Measurements from ENCODE around the gene SPRY4. TPM values are rescaled to one million over a fixed set of nuclear protein-coding genes. Genes with fewer than 3 reads are reported as not detected.

SPRY4 gene
- total and polyA plus RNA-seq, 2 experiments from 2014 or later: 8.5 to 12.8 TPM

DNA sequence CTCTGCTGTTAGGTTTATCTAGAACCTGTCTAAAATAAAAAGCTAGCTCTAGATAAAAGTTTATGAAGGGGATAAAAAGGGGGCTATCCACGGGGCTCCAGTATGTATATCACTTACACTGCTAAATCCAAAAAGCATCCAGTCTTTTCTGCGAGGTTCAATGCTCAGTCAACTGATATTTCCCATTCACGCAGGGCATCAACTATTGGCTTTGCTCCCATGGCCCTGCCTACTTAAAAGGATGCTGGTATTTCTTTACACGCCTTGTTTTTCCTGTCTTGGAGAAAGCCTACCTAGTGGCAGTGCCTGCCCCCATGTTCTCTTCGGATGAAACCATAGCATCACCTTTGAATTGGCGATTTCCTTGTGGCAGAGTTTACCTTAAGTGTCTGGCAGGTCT is 8.1 kb downstream of the SPRY4 start:
- H3K9ac ChIP-seq: no peak overlapping the region

DNA sequence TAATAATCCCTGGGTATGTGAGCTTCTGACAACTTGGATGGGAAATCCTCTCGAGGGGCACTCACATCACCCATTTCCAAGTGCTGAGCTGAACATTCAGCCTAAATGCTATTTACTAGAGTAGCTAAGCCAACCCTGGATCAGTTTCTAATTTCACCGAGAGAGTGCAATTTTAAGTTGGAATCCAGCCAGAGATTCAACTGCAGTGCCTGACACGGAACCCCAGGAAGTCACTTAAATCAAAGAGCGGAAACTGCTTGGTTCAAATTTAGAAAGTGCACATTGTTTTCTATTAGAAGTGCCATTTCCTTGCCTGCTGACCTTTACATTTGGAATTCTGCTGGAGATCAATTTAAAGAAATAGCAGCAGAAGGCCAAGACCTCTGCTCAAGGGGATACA is 8.8 kb downstream of the SPRY4 start:
- Histone ChIP-seq H3F3A (ENCODE audit: insufficient read depth) (peaks cover 47% of the 10 kb centered on the region), H4K20me1 (ENCODE audit: insufficient read depth) (peaks cover 7% of the 10 kb centered on the region; the same call in 1 of the 2 replicates), H3K4me1 (ENCODE audit: insufficient read depth) (peaks cover 52% of the 10 kb centered on the region), H3K9ac (no peak overlapping the region), H3K9me3 (ENCODE audit: low read depth) (no peaks in the 10 kb centered on the region), H3K4me2 (ENCODE audit: unreplicated experiment) (peak overlapping the region; percentile 32), H3K36me3 (ENCODE audit: low read depth) (peaks cover 15% of the 10 kb centered on the region; the same call in 1 of the 2 replicates), H3K27ac (no peak overlapping the region), H3K9me2 (ENCODE audit: insufficient read depth) (no peaks in the 10 kb centered on the region), H2AFZ (no peak overlapping the region), H3K27me3 (replicated peaks; ENCODE audit: insufficient read depth) (no peaks in the 10 kb centered on the region), H3K79me2 (ENCODE audit: insufficient read depth) (peaks cover 100% of the 10 kb centered on the region), H3K4me3 (no peak overlapping the region)
- WGBS, 2 experiments (ENCODE audit: low coverage in 1 of 2, low lambda C conversion rate in 2 of 2, missing lambda C conversion rate in 2 of 2): 33 to 34% methylated on average over 4 of the region's 4 CpGs
- no peak for TF ChIP-seq EZH2phosphoT487 (IDR thresholded peaks at IDR 0.05; ENCODE audit: insufficient read depth, low read depth)
- TF ChIP-seq EZH2 (IDR thresholded peaks at IDR 0.05; ENCODE audit: insufficient read depth, poor library complexity, severe bottlenecking): no peak
- in situ Hi-C loops (cut with MboI): no loop called here
- DNase-seq: peak; percentile 62

More for the DNA sequence above, 8.1 kb downstream of the SPRY4 start:
- Histone ChIP-seq H3K79me2 (ENCODE audit: insufficient read depth) (peaks cover 100% of the 10 kb centered on the region), H2AFZ (no peak overlapping the region), H3K9me2 (ENCODE audit: insufficient read depth) (no peaks in the 10 kb centered on the region), H3K4me3 (no peak overlapping the region), H3K4me2 (ENCODE audit: unreplicated experiment) (no peak overlapping the region), H3K4me1 (ENCODE audit: insufficient read depth) (peaks cover 59% of the 10 kb centered on the region), H3K9me3 (ENCODE audit: low read depth) (no peaks in the 10 kb centered on the region), H3K27me3 (replicated peaks; ENCODE audit: insufficient read depth) (no peaks in the 10 kb centered on the region), H3K36me3 (ENCODE audit: low read depth) (peaks cover 8% of the 10 kb centered on the region; the same call in 1 of the 2 replicates), H4K20me1 (ENCODE audit: insufficient read depth) (peaks cover 7% of the 10 kb centered on the region; the same call in 1 of the 2 replicates), H3K27ac (peak overlapping the region; percentile 22; the same call in 1 of the 2 replicates), H3F3A (ENCODE audit: insufficient read depth) (peaks cover 51% of the 10 kb centered on the region)
- DNase-seq: no peak
- TF ChIP-seq EZH2phosphoT487 (IDR thresholded peaks at IDR 0.05; ENCODE audit: insufficient read depth, low read depth): no peak
- no peak for TF ChIP-seq EZH2 (IDR thresholded peaks at IDR 0.05; ENCODE audit: insufficient read depth, poor library complexity, severe bottlenecking)
- WGBS, 2 experiments (ENCODE audit: low coverage in 1 of 2, low lambda C conversion rate in 2 of 2, missing lambda C conversion rate in 2 of 2): 96 to 99% methylated on average over 6 of the region's 6 CpGs
- in situ Hi-C loops (cut with MboI): no loop called here

DNA sequence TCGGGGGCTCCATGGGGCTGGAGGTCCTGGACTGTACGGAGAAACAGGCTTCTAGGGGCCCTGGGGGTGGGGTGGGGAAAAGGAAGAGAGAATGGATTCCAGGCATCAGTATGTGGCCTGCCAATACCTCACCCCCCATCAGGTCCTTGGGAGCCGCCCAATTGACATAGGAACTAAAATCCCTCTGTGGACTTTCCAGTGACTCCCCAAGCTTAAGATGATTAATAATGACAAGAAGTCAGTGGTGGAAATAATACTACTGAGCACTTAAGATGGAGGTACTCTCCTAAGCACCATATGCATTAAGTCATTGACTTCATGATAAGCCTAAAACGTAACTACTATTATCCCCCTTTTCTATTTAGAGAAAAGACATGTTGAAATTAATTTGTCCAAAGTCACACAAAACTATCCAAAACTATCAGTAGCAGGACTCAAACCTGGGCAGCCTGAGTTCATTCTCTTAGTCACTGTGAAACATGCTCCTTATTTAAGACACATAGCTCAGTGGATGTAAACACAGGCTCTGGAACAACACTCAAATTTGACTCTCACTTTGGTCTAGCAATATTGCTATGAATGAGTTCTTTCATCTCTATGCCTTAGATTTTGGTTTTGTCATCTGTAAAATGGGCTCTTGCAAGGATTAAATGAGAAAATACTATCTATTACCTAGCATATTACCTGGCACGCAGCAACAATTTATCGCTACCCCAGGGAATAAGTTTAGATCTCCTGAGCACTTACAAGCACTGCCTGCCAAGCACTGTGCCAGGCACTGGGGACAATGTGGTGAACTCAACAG is 9.5 kb downstream of the SPRY4 start:
- Histone ChIP-seq H3K4me2 (ENCODE audit: unreplicated experiment) (peak overlapping the region; percentile 17), H3K4me1 (ENCODE audit: insufficient read depth) (peaks cover 45% of the 10 kb centered on the region), H3K36me3 (ENCODE audit: low read depth) (peaks cover 18% of the 10 kb centered on the region; the same call in 1 of the 2 replicates), H3F3A (ENCODE audit: insufficient read depth) (peaks cover 47% of the 10 kb centered on the region), H3K9me2 (ENCODE audit: insufficient read depth) (no peaks in the 10 kb centered on the region), H3K9ac (no peak overlapping the region), H3K27ac (no peak overlapping the region), H4K20me1 (ENCODE audit: insufficient read depth) (peaks cover 7% of the 10 kb centered on the region; the same call in 1 of the 2 replicates), H3K4me3 (no peak overlapping the region), H3K79me2 (ENCODE audit: insufficient read depth) (peaks cover 100% of the 10 kb centered on the region), H3K27me3 (replicated peaks; ENCODE audit: insufficient read depth) (no peaks in the 10 kb centered on the region), H3K9me3 (ENCODE audit: low read depth) (no peaks in the 10 kb centered on the region), H2AFZ (no peak overlapping the region)
- 98% methylated on average over 6 of the region's 6 CpGs for WGBS, 2 experiments (ENCODE audit: low coverage in 1 of 2, low lambda C conversion rate in 2 of 2, missing lambda C conversion rate in 2 of 2)
- in situ Hi-C loops (cut with MboI): no loop called here
- no peak for DNase-seq
- TF ChIP-seq EZH2phosphoT487 (IDR thresholded peaks at IDR 0.05; ENCODE audit: insufficient read depth, low read depth): no peak
- no peak for TF ChIP-seq EZH2 (IDR thresholded peaks at IDR 0.05; ENCODE audit: insufficient read depth, poor library complexity, severe bottlenecking)

DNA sequence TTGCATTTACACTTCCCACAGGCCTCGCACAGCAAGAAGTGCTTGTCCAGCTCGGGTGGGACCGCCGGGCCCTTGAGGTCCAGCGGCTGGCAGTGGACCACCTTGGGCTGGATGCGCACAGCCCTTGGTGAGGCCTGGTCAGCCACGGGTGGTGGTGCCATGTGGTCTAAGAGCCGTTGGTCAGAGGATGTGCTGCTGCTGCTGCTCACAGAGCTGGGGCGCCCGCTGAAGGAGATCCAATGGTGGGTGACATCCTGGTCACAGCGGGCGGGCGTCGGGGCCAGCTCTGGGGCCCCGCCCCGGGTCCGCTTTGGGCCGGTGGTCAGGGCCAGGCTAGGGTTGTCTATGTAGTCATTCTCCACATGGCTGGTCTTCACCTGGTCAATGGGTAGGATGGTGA is 10.2 kb downstream of the SPRY4 start:
- Histone ChIP-seq H3K27ac (no peak overlapping the region), H3K79me2 (ENCODE audit: insufficient read depth) (peaks cover 100% of the 10 kb centered on the region), H3K9ac (no peak overlapping the region), H3K27me3 (replicated peaks; ENCODE audit: insufficient read depth) (no peaks in the 10 kb centered on the region), H3K9me2 (ENCODE audit: insufficient read depth) (no peaks in the 10 kb centered on the region), H3K4me2 (ENCODE audit: unreplicated experiment) (no peak overlapping the region), H4K20me1 (ENCODE audit: insufficient read depth) (peaks cover 7% of the 10 kb centered on the region; the same call in 1 of the 2 replicates), H3F3A (ENCODE audit: insufficient read depth) (peaks cover 47% of the 10 kb centered on the region), H3K4me3 (no peak overlapping the region), H3K36me3 (ENCODE audit: low read depth) (peaks cover 18% of the 10 kb centered on the region; the same call in 1 of the 2 replicates), H3K4me1 (ENCODE audit: insufficient read depth) (peaks cover 39% of the 10 kb centered on the region), H2AFZ (no peak overlapping the region), H3K9me3 (ENCODE audit: low read depth) (no peaks in the 10 kb centered on the region)
- WGBS, 2 experiments (ENCODE audit: low coverage in 1 of 2, low lambda C conversion rate in 2 of 2, missing lambda C conversion rate in 2 of 2): 90 to 92% methylated on average over 18 of the region's 18 CpGs
- no peak for DNase-seq
- TF ChIP-seq EZH2 (IDR thresholded peaks at IDR 0.05; ENCODE audit: insufficient read depth, poor library complexity, severe bottlenecking): no peak
- no peak for TF ChIP-seq EZH2phosphoT487 (IDR thresholded peaks at IDR 0.05; ENCODE audit: insufficient read depth, low read depth)
- in situ Hi-C loops (cut with MboI): no loop called here

All from GM23248 (cell line).